Astrocyte (in vitro differentiated cells and primary cell): Measurements from ENCODE around the gene MYRIP.

Experiments used
- CTCF ChIP-seq: IDR thresholded peaks from 2 replicates; pipeline ENCODE4 v1.5.1; 2011; ENCODE audit warnings: low read depth, mild to moderate bottlenecking, inconsistent platforms, low read length, moderate library complexity; ENCODE audit not compliant: insufficient read depth
- EZH2 ChIP-seq: IDR thresholded peaks from 2 replicates; pipeline ENCODE4 v1.6.1; 2012; ENCODE audit warnings: mild to moderate bottlenecking, low read length, inconsistent platforms; ENCODE audit not compliant: insufficient read depth

- TF ChIP-seq EZH2 (no peak), CTCF (no peak)
Measured at GRCh38 chr3:40116478-40117177, 307.2 kb downstream of the MYRIP start.
